Hindlimb muscle (tissue), 1 donor: Measurements from ENCODE around the gene INS. TPM values are rescaled to one million over a fixed set of nuclear protein-coding genes. Genes with fewer than 3 reads are reported as not detected.
"Not testable (repeated sequence)": the region's sequence is repeated elsewhere in the genome, so short reads cannot be mapped to it uniquely, and the experiment has no call there.

Source experiments
- DNase-seq: peaks from one replicate; pipeline ENCODE4 v3.0.0-alpha.2; 2013
- polyA plus RNA-seq: library from polyadenylated mRNA; unstranded; fragments of 120-200 nt; gene quantifications from one replicate; pipeline ENCODE4 v1.2.1, GENCODE V29; 2013; ENCODE audit not compliant: insufficient read length

INS gene
- polyA plus RNA-seq, 1 donor: not detected

GRCh38 chr11:2198621-2199365 is 37.8 kb upstream of the INS start:
- no peak for DNase-seq

GRCh38 chr11:2197771-2198520 is 36.9 kb upstream of the INS start:
- DNase-seq: no peak

- peak; percentile 71 for DNase-seq
Measured at GRCh38 chr11:2196970-2197770, 36.2 kb upstream of the INS start.

GRCh38 chr11:2195756-2196088 is 34.7 kb upstream of the INS start:
- no peak for DNase-seq

- DNase-seq: no peak
Measured at GRCh38 chr11:2194877-2195755, 34.1 kb upstream of the INS start.

- not testable (repeated sequence) for DNase-seq
Measured at GRCh38 chr11:2193888-2194595, 33.0 kb upstream of the INS start.

- DNase-seq: no peak
Measured at GRCh38 chr11:2193099-2193887, 32.3 kb upstream of the INS start.

- DNase-seq: no peak
Measured at GRCh38 chr11:2192435-2192834, 31.4 kb upstream of the INS start.

- DNase-seq: no peak
Measured at GRCh38 chr11:2191883-2192282, 30.9 kb upstream of the INS start.

- no peak for DNase-seq
Measured at GRCh38 chr11:2190657-2191471, 29.9 kb upstream of the INS start.

- no peak for DNase-seq
Measured at GRCh38 chr11:2189938-2190656, 29.1 kb upstream of the INS start.

- DNase-seq: no peak
Measured at GRCh38 chr11:2188745-2189144, 27.7 kb upstream of the INS start.

GRCh38 chr11:2187280-2187707 is 26.3 kb upstream of the INS start:
- DNase-seq: no peak

GRCh38 chr11:2186669-2187279 is 25.8 kb upstream of the INS start:
- DNase-seq: no peak

- no peak for DNase-seq
Measured at GRCh38 chr11:2185324-2186085, 24.5 kb upstream of the INS start.

- no peak for DNase-seq
Measured at GRCh38 chr11:2182692-2183474, 21.9 kb upstream of the INS start.

GRCh38 chr11:2182075-2182474 is 21.1 kb upstream of the INS start:
- DNase-seq: no peak
